HG02938 (cell line): ENCODE results near the gene NARS2.
"Not testable (repeated sequence)": the region's sequence is repeated elsewhere in the genome, so short reads cannot be mapped to it uniquely, and the experiment has no call there.

Source experiments
- ATAC-seq: cut with Tn5 transposase; IDR thresholded peaks from one replicate; pipeline ENCODE4 v1.9.1; 2021; ENCODE audit warnings: mild to moderate bottlenecking, moderate library complexity; ENCODE audit not compliant: unreplicated experiment

NARS2 gene

GRCh38 chr11:78493413-78493975 lies 81.2 kb downstream of the NARS2 start:
- no peak for ATAC-seq

- no peak for ATAC-seq
Observed at GRCh38 chr11:78492973-78493372, 81.7 kb downstream of the NARS2 start.

- ATAC-seq, result no peak
Observed at GRCh38 chr11:78489184-78489583, 85.5 kb downstream of the NARS2 start.

- ATAC-seq, result no peak
Observed at GRCh38 chr11:78478536-78478935, 96.1 kb downstream of the NARS2 start.

- no peak for ATAC-seq
Observed at GRCh38 chr11:78476066-78476465, 98.6 kb downstream of the NARS2 start.

GRCh38 chr11:78474451-78474850 lies 100.2 kb downstream of the NARS2 start:
- no peak for ATAC-seq

GRCh38 chr11:78472905-78473304 lies 101.8 kb downstream of the NARS2 start:
- ATAC-seq, result no peak

GRCh38 chr11:78472382-78472781 lies 102.3 kb downstream of the NARS2 start:
- no peak for ATAC-seq

- ATAC-seq, result no peak
Observed at GRCh38 chr11:78470861-78471442, 103.7 kb downstream of the NARS2 start.

- ATAC-seq, result no peak
Observed at GRCh38 chr11:78469896-78470295, 104.8 kb downstream of the NARS2 start.

GRCh38 chr11:78467931-78468330 lies 106.7 kb downstream of the NARS2 start:
- no peak for ATAC-seq

- no peak for ATAC-seq
Observed at GRCh38 chr11:78467370-78467769, 107.3 kb downstream of the NARS2 start.

- peak; percentile 99 for ATAC-seq
Observed at GRCh38 chr11:78465169-78465942, 109.3 kb downstream of the NARS2 start.

- not testable (repeated sequence) for ATAC-seq
Observed at GRCh38 chr11:78464787-78465168, 109.9 kb downstream of the NARS2 start.

- no peak for ATAC-seq
Observed at GRCh38 chr11:78460471-78460870, 114.2 kb downstream of the NARS2 start.

- no peak for ATAC-seq
Observed at GRCh38 chr11:78459738-78460137, 114.9 kb downstream of the NARS2 start.

GRCh38 chr11:78457448-78457847 lies 117.2 kb downstream of the NARS2 start:
- no peak for ATAC-seq

- no peak for ATAC-seq
Observed at GRCh38 chr11:78453140-78453935, 121.3 kb downstream of the NARS2 start.

- ATAC-seq, result no peak
Observed at GRCh38 chr11:78451371-78452150, 123.1 kb downstream of the NARS2 start.

GRCh38 chr11:78450866-78451265 lies 123.8 kb downstream of the NARS2 start:
- ATAC-seq, result no peak

- ATAC-seq, result no peak
Observed at GRCh38 chr11:78449866-78450265, 124.8 kb downstream of the NARS2 start.
